ENCODE results near the gene CDC42BPB.

- TF ChIP-seq CTCF (IDR thresholded peaks at IDR 0.05; ENCODE audit: borderline replicate concordance, extremely low read depth, low read length, poor library complexity, severe bottlenecking), result no peak
- TF ChIP-seq EZH2 (IDR thresholded peaks at IDR 0.05; ENCODE audit: borderline replicate concordance, low read depth, low read length, severe bottlenecking), result no peak
These were observed 13.7 kb upstream of the CDC42BPB start for GRCh38 chr14:103070971-103071542.

Data from DND-41 (cell line).